Measurements from ENCODE around the gene TLCD2. TPM values are rescaled to one million over a fixed set of nuclear protein-coding genes. Genes with fewer than 3 reads are reported as not detected.

Gene TLCD2
- total RNA-seq, 1 experiment from 2014 or later = 6.7 TPM

- Histone ChIP-seq H2AFZ (no peak overlapping the region), H4K20me1 (ENCODE audit: insufficient read depth) (no peaks in the 10 kb centered on the region), H3K27me3 (ENCODE audit: insufficient read depth, low read depth) (no peaks in the 10 kb centered on the region; the same call in 1 of the 2 replicates), H3K36me3 (ENCODE audit: low read depth) (no peaks in the 10 kb centered on the region), H3K9me3 (ENCODE audit: insufficient read depth, low read depth) (no peaks in the 10 kb centered on the region), H3K4me1 (replicated peaks; ENCODE audit: insufficient read depth) (no peaks in the 10 kb centered on the region), H3K27ac (no peak overlapping the region), H3K79me2 (ENCODE audit: low read depth) (no peaks in the 10 kb centered on the region), H3F3A (ENCODE audit: insufficient read depth, low read depth) (no peaks in the 10 kb centered on the region), H3K9me2 (ENCODE audit: insufficient read depth) (no peaks in the 10 kb centered on the region), H3K4me2 (no peak overlapping the region), H3K4me3 (no peak overlapping the region)
- BruUV-seq (replicated peaks) = no TSS peak
- no peak for DNase-seq
- intact Hi-C loops (cut with micrococcal nuclease; ENCODE audit: unreplicated experiment) = no loop called here
- TF ChIP-seq CTCF (conservative IDR thresholded peaks at IDR 0.05) (no peak), EZH2 (IDR thresholded peaks at IDR 0.05; ENCODE audit: low read depth) (no peak)
- ChIA-PET POLR2A (ENCODE audit: unreplicated experiment) (no interaction called here), CTCF (no interaction called here)
These were observed 27.5 kb upstream of the TLCD2 start for GRCh38 chr17:1737531-1738291.

GRCh38 chr17:1736348-1737281 is 26.4 kb upstream of the TLCD2 start:
- Histone ChIP-seq H3K27ac (no peak overlapping the region), H3K79me2 (ENCODE audit: low read depth) (no peaks in the 10 kb centered on the region), H3K4me3 (no peak overlapping the region), H3K36me3 (ENCODE audit: low read depth) (no peaks in the 10 kb centered on the region), H3K9me2 (ENCODE audit: insufficient read depth) (no peaks in the 10 kb centered on the region), H3K9me3 (ENCODE audit: insufficient read depth, low read depth) (no peaks in the 10 kb centered on the region), H4K20me1 (ENCODE audit: insufficient read depth) (no peaks in the 10 kb centered on the region), H3K4me1 (replicated peaks; ENCODE audit: insufficient read depth) (no peaks in the 10 kb centered on the region), H3K4me2 (no peak overlapping the region), H2AFZ (no peak overlapping the region), H3F3A (ENCODE audit: insufficient read depth, low read depth) (no peaks in the 10 kb centered on the region), H3K27me3 (ENCODE audit: insufficient read depth, low read depth) (no peaks in the 10 kb centered on the region)
- no peak for TF ChIP-seq EZH2 (IDR thresholded peaks at IDR 0.05; ENCODE audit: low read depth)
- TF ChIP-seq CTCF (conservative IDR thresholded peaks at IDR 0.05) = no peak
- BruUV-seq (replicated peaks) = no TSS peak
- intact Hi-C loops (cut with micrococcal nuclease; ENCODE audit: unreplicated experiment) = no loop called here
- DNase-seq = no peak
- ChIA-PET CTCF (no interaction called here), POLR2A (ENCODE audit: unreplicated experiment) (interaction anchor here (0.5 kb wide), 1 partner anchor 33 kb away, joined by 4 read pairs; no protein-coding TSS in a partner anchor)

- CTCF ChIA-PET = no interaction called here
- no peak overlapping the region for H2AFZ ChIP-seq
- H3K9me3 ChIP-seq (ENCODE audit: insufficient read depth, low read depth) = no peaks in the 10 kb centered on the region
- H3K9me2 ChIP-seq (ENCODE audit: insufficient read depth) = no peaks in the 10 kb centered on the region
- H3K36me3 ChIP-seq (ENCODE audit: low read depth) = no peaks in the 10 kb centered on the region
- no peak overlapping the region for H3K4me2 ChIP-seq
- POLR2A ChIA-PET (ENCODE audit: unreplicated experiment) = interaction anchor here (0.7 kb wide), 1 partner anchor 145 kb away, joined by 4 read pairs; no protein-coding TSS in a partner anchor
- BruUV-seq (replicated peaks) = no TSS peak
- TF ChIP-seq CTCF (conservative IDR thresholded peaks at IDR 0.05) (no peak), EZH2 (IDR thresholded peaks at IDR 0.05; ENCODE audit: low read depth) (no peak)
- no peaks in the 10 kb centered on the region; the same call in 1 of the 2 replicates for H4K20me1 ChIP-seq (ENCODE audit: insufficient read depth)
- H3K4me1 ChIP-seq (replicated peaks; ENCODE audit: insufficient read depth) = no peaks in the 10 kb centered on the region
- H3K79me2 ChIP-seq (ENCODE audit: low read depth) = no peaks in the 10 kb centered on the region
- H3K4me3 ChIP-seq = no peak overlapping the region
- H3K27ac ChIP-seq = no peak overlapping the region
- no peak for DNase-seq
- intact Hi-C loops (cut with micrococcal nuclease; ENCODE audit: unreplicated experiment) = no loop called here
- H3F3A ChIP-seq (ENCODE audit: insufficient read depth, low read depth) = no peaks in the 10 kb centered on the region
- H3K27me3 ChIP-seq (ENCODE audit: insufficient read depth, low read depth) = no peaks in the 10 kb centered on the region
These were observed 25.7 kb upstream of the TLCD2 start for GRCh38 chr17:1735834-1736347.

Measured in PC-9 (cell line).